HG02571 (cell line): ENCODE results near the gene MSANTD7.

ENCODE experiments used
- ATAC-seq: cut with Tn5 transposase; IDR thresholded peaks from one replicate; pipeline ENCODE4 v1.9.1; 2021; ENCODE audit warnings: mild to moderate bottlenecking, moderate library complexity; ENCODE audit not compliant: unreplicated experiment

Gene MSANTD7

DNA sequence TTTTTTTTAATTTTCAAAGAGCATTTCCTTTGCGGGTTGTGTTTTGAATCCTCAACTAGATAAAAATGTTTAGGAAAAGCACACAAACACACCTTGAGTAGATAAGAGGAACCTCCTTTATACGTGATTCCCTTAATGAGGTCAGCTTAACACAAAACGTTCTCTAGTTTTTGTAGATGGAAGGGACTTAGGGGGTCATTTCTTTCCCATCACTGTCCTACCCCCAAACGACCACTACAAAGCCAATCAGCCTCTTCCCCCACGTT lies 41.8 kb downstream of the MSANTD7 start:
- ATAC-seq = no peak

DNA sequence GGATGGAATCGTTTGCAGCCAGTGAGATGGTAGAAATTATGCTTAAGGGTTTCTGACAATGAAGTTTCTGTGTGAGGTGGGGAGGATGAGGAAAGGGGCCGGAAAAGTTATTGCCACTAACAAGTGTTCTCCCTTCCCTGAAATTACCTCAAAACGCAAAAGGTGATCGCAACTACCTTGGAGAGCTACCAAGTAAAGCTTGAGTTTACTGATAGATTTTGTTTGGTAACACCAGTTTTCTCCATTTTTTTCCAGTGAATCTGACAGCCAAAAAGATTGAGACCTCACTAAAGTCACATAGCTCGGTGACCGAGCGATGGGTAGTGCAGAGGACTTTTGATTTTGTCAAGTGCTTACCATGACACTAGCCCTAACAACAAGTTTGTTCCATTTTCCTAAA lies 42.1 kb downstream of the MSANTD7 start:
- ATAC-seq = no peak

DNA sequence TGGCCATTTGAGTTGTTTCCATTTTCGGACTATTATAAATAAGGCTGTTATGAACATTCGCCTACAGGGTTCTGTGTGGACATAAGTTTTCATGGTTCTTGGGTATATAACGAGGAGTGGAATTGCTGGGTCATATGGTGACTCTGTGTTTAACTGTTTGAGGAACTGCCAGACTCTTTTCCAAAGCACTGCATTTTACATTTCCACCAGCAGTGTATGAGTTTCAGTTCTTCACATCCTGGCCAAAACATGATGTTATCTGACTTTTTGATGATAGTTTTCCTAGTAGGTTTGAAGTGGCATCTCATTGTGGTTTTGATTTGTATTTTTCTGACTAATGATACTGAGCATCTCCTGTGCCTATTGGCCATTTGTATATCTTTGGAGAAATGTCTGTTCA lies 46.0 kb downstream of the MSANTD7 start:
- ATAC-seq = no peak
